HG03354 (cell line): ENCODE results near the gene PARP11.
A peak's percentile ranks its signal among the peaks of the same experiment; 100 is the strongest.

Source experiments
- ATAC-seq: cut with Tn5 transposase; IDR thresholded peaks from one replicate; pipeline ENCODE4 v1.9.1; 2021; ENCODE audit warnings: mild to moderate bottlenecking; ENCODE audit not compliant: unreplicated experiment, poor library complexity, severe bottlenecking

PARP11 gene

DNA sequence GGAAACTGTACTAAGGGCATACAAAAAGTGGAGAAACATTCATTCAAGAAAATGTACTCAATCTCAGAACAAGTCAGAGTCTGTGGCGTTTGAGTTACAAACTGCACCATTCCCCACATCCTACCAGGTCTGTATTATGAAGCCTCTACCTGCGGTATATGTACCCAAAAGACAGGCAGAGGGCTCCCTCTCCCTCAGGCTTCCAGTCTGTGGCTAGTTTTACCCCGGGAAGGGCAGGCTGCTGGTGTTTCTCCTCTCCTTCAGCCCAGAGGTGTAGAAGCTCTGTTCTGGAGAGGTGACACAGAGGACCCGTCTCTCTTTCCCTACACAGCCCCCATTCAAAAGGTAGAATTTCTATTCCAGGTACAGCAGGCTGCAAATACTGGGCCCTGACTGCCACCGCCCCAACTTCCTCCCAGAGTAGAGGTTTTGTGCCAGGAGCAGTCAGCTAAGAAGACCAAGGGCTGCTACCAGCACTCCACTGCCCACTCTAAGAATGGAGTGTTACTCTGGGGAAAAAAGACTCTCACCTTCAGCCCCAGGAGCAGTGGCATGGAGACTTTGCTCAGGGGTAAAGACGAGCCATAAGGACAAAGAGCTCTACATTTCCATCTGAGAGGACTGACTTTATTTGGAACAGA, 39.4 kb downstream of the PARP11 start:
- no peak for ATAC-seq

DNA sequence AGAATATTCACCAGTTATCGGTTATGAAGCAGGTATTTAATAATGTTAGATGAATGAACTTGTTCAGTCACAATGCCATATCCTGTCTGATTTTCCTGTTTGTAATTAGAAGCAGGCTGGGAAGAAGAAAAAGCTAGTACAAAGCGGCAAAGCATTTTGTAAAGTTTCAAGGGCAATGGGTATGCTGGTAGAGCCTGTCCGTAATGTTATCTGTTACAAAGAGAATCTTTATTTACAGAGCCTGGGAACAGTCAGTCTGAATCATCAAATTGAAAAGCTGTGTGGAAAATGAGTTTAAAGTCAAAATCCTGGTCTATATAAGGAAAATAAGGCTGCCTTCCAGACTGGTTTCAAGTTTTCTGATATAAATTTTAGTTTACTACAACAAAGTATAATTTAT, 40.5 kb downstream of the PARP11 start:
- no peak for ATAC-seq

DNA sequence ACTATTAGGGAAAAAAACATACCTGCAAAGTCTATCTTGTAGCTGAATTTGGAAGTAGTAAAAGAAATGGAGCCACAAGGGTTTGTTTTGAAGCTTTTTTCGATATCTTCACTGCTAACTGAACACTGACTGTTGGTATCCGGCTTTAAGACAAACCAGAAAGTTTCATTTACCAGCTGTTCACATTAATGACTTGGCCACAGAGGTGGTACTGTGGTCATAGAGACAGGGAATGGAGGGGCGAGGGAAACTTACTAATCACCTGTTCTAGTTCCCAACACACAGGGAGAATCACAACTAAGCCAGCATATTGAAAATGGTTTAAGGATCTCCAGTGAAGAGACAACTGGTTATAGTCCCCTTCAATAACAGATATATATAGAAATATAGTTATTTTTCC, 44.3 kb downstream of the PARP11 start:
- ATAC-seq, result no peak

DNA sequence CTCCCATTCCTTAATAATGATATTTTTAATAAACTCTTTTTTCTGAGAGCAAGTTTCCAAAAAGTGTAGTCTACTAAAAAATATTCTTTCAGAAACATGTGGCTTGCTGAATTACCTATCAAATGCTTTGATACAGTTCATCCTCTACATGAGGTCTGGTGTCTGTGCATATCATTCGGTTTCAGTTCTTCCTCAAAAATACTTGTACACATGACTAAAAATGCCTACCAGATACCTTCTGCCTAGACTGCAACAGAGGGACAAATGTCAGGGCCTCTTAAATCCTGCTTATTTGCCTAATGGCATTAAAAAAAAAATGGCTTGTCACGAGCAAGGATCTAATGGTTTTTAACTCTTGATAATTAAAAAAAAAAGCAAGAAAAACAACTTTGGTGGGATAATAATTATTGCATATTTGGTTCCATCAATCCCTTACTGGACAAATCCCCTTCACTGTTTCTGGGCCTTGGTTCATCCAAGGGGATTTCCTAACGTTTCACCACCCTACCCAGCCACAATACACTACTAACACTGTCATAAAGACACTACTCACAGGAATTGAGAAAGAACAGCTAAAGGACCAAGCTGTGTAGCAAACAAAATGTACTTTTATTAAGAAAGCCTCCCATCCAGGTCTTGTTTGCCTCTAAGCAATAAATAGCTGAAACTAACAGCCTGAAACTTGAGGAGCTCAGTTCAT, 45.7 kb downstream of the PARP11 start:
- no peak for ATAC-seq

DNA sequence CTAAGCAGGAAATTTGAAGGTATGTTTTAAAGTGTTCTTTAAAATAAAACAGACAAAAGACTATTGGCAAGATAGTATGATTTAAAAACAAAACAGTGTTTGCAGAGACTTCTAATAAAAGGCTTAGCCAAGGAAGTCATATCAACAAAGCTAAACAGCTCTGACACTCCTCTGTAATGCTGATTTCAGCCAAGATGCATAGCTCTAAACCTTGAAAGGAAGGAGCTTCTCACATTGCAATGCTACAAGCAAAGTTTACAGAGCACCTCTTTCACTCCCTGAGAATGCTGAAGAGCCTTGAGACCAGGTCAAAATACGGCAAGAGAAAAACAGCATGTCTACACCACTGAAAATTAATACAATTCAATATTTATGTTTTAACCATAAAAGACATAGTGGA, 51.8 kb downstream of the PARP11 start:
- no peak for ATAC-seq

DNA sequence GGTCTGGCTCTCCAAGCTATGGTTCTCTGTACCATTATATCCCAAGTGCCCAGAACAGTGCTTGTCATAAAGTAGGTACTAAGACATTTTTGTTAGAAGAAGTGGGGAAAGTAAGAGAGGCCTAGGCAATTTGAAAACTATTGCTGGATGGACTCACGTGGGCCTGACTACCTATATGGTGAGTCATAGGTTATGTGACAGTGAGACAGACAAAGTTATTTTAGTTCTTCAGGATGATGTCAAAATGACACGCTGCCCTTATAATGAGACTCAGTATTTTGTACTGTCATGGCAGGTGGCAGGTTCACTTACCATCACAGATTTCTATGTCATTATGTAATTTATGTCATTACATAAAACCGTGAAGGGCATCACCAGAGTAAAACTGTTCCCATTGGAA, 53.1 kb downstream of the PARP11 start:
- no peak for ATAC-seq

DNA sequence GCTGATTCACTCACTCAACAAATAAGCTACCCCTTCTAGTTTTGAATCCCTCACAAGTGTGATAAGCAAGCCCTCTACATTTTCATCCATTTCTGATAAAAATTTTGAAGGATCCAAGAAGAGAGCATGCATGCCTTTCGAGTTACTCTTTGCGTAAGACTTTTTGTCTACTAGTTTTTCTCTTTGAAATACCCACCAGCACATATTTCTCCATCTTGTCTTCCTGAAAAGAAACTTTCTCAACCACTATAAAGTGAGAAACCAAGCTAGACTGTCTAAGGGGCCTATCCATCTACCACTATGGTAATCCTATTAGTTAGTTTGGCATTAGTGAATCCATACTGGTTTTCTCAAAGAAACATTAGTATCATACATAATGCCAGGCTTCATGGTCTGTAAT, 56.9 kb downstream of the PARP11 start:
- ATAC-seq, result no peak

DNA sequence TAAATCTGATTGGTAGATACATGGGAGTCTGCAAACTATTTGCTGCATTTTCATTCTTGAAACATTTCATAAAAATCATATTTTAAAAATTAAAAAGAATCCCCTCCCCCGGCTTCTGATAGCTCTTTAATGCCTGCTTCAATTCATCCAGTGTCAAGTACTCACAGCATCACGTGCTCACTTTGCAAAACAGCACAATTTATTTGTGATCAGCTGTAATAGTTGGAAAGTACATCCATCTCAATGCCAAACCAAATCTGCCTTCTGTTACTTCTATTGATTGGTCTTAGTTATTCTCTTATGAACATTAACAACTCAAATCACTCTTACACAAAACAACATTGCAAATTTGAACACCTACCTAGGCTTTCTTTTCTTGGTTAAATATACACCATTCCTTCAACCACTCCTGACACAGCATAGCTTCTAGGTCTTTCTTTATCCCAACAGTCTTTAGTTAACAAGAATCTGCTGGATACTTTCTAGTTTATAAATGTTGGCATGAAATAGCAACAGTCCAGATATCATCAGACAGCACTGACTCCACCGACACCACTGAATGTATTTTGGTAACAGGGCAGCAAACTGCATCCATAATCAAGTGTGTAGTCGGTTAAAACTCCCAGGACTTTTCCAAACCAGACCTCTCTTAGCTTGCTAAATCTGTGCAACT, 58.0 kb downstream of the PARP11 start:
- no peak for ATAC-seq

DNA sequence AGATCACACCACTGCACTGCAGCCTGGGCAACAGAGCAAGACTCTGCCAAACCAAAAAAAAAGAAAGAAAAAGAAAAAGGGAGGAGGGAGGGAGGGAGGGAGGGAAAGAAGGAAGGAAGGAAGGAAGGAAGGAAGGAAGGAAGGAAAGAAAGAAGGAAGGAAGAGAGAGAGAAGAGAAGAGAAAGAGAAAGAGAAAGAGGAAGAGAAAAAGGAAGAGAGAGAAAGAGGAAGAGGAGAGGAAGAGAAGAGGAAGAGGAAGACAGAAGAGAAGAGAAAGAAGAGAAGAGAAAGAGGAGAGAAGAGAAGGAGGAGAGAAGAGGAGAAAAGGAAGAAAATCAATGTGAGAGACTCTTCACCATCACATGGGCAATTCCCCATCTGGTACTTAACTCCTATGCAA, 62.7 kb downstream of the PARP11 start:
- ATAC-seq, result no peak

DNA sequence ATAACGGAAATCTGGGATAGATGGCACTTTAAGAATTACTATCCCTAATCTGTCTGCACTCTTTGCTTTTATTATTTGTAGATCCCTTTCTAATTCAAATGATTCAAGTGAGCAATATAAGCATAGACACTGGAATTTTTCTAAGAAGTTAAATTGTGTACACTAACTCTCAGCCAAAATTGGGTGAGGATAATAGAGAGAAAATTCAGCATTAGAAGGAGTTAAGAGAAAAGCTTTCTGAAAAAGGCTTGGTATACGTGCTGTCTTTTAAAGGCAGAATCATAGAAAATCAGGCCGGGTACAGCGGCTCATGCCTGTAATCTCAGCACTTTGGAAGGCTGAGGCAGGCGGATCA, 63.2 kb downstream of the PARP11 start:
- ATAC-seq, result no peak

DNA sequence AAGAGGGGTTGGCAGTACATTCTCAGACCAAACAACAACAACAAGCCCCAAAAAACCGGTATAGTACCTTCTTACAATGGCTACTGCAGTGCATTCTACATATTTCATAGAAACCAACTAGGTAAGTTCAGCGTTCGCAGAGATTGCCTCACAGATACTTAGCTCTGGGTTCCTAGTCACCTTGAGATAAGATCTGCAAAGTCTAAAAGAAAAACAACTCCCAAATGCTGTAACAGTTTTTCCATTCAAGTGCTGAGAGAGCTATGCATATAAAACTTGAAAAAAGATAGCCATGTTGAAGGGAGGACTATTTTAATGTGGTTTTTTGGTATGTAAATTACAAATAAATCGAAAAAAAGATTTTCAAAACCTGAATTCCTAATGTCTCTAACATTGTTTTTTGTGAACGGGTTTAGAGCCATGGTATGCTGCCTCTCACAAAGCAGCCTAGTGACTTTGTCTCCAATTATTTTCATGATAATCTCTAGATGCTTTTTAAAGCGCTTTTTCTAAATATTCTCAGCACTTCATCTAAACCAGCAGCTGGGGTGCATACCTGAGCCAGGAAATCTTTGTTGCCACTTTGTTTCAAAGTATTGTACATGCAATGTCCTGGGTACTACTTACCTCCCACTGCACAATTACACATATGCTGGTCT, 63.7 kb downstream of the PARP11 start:
- ATAC-seq, result no peak

DNA sequence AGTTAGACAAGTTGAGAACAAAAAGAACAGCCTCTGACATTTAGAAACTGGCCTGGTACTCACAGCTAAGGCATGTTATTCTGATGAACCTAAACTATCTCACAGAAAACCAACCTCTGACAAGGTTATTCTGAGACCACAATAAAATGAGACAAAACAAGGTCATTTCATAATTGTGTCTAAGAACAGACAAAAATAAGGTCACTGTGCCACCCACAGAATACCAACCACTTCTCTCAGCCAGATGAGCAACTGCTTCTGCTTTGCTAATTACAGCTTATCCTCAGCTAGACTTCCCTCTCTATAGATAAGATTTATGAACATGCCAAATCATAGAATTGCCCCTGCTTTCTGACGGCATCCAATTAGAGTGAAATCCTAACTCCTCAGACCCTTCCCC, 68.1 kb downstream of the PARP11 start:
- no peak for ATAC-seq

DNA sequence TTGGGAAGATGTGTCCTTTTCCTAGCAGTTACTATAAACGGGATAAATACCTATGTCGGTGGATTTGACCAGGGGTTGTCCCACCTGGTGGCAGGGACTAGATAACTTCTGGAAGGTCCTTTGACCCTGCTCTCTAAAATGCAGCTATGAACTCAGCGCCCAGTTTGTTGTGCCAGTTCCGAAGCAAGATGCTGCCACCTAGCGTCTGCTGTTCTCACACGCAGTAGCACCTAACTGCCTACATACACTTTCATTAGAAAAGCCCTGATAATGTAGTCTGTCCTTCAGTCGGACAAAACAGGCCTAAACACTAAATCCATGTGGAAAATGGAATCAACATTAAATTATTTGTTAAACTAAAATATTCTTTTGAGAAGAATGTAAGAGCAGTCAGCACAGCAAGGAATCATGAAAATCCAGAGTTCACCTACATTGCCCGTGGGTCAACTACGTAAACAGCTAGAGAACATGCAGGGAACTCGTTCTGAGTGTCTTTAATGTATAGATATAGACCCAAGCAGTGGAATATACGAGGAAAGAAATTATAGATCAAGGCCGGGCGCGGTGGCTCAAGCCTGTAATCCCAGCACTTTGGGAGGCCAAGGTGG, 69.2 kb downstream of the PARP11 start:
- ATAC-seq, result peak; percentile 71

DNA sequence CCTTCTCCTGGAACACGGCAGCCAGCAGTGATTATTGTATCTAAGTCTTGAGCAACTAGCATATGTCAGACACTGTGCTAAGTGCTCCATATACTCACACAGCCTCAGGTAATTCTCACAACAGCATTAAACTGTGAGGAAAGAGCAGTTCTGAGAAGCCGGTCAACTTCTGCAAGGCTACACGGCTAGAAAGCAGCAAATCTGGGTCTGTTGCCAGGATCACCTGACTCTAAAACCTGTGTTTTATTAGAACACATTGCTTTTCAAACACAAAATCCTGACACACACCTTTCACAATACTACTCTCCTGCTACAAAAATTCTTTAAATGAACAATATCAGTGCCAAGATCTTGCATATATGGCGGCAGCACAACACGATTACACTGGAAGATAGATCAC, 70.5 kb downstream of the PARP11 start:
- ATAC-seq, result no peak

DNA sequence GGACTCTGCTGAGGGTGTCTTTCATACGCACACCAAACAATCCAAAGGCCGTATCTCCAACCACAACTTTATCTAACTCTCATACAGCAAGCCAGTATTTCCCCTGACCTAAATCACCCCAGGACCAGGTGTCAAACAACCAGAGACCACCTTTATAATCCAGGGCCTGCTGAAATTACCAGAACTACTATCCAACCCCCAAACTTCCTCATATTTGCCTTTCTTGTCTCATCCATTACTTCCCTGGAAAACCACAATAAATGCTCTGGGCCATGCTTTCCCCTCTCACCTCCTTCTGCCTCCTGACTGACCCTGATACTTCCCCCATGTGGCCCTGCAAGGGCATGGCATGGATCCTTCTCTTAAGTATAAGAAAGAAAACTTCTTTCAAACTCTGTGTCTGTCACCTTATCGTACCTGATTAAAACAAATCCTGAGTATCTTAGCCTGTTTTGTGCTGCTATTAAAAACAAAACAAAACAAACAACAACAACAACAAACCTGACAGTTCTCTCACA, 75.6 kb downstream of the PARP11 start:
- no peak for ATAC-seq

DNA sequence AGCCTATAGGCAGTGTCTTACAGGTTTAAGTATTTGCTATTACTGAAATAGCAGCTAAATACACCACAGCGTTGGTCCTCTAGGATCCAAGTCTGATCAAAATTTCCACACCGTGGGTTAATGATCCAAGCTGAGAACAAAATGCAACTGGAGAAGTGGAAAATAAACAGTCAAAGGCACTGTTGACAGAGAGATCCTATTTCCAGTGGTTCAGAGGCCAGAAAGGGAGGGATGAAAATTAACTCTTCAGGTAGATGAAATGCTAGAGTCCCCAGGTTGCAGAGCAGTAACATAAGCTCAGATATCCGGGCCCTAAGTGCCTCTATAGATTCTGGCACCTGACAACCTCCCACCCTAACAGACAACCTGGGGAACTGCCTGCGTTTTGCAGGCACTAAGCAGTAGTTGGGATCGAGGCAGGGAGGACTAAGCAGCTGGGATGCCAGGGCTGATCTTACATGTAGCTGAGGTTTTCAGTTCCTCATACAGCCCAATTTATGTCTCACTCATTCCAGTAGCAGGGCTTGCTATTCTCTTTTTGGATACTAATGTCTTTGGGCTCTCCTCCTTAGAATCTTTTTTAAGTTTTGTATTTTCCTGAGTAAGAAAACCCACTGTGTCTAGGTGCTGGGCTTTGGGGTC, 77.6 kb downstream of the PARP11 start:
- ATAC-seq, result no peak

DNA sequence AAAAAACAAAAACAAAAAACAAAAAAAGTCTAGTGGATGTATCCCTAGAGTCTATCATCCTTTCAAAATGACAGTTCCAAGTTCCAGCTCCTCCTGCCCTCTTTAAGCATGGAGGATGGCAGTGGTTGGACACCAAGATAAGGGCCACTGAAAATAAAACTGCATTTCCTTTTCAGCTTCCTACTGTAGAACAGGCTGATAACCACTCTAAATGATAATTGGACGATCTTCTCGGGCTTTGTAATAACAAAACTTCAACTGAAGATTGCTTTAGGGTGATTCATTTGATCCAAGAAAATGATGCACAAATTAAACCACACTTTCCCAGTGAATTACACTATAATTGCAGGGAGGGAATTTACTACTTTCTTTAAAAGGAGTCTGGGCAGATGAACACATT, 78.1 kb downstream of the PARP11 start:
- no peak for ATAC-seq

DNA sequence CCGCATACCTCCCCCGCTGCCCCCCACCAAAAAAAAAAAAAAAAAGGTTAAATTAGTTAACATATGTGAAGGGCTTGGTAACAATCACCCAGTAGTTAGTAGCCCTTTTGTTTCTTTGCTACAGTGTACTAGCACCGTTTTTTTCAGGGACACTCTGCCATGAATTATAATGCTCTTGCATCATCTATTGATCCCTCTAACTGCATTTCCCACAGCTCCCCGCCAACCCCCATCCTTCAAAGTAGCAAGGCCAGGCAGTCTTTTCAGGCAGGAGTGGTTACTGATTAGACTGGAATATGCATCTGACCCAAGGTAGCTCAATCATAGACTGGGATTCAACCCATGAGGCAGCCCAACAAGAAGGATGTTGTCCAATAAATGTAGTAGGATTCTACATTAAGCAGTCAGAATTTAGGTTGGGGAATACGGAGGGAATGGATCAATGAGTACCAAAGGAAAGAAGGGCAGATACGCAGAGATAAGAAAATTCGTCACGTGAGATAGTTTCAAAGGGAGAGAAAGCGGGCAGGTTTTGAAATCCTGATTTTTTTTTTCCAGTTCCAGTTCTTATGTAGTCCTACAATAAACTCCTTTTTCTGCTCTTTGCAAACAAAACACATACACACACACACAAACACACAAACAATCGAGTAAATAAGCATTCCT, 80.4 kb downstream of the PARP11 start:
- ATAC-seq, result no peak

DNA sequence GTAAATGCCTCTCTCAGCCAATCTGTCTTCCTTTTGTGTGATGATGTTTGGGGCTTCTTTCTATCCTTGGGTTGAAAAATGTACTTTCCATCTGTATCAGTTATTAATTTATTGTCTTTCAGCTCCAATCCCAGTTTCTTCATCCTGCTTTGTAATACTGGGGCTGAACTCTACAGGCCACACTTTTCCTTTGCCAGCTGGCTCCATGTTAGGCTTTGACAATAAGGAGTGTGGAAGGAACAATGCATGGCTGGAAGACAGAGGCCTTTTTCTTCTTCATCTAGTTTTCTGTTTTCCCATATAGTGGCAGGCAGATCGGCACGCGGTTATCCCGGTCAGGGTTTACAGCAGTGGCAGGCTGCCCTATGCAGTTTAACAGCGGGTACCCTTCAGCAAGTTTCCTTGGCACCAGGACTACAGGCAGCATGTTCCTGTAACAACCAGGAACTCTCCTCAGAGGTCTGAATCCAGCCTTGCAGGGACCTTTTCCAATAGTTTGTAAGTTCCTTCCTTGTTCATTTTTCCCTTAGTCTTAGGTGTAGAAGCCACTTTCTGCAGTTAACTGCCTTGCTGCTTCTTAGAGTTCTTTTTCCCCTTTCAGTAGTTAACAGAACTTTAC, 81.8 kb downstream of the PARP11 start:
- ATAC-seq, result no peak
